ENCODE results near the gene MYO5C. TPM values are rescaled to one million over a fixed set of nuclear protein-coding genes. Genes with fewer than 3 reads are reported as not detected.
"Not testable (repeated sequence)": the region's sequence is repeated elsewhere in the genome, so short reads cannot be mapped to it uniquely, and the experiment has no call there.

Gene MYO5C
- total RNA-seq, 4 donors from 2014 or later, result 28.9 to 36.9 (median 32.5) TPM

DNA sequence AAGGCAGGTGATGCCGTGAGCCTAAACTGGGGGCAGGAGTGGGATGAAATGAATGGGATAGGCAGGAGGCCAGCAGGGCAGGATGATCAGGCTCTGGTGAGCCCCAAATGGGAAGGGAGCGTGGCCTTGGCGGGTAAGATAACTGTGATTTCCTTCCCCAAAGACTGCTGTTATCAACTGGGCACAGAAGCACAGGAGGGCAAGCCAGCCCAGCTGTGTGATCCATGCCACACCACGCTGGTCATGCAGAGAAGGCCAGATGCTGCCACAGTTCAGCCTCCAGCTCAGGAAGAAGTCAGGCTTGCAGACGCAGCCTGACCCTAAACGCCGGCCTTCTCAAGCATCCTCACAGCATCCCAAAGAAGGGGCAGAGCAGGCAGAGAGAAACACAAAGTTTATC lies 52.3 kb downstream of the MYO5C start:
- TF ChIP-seq, protein P1, sequence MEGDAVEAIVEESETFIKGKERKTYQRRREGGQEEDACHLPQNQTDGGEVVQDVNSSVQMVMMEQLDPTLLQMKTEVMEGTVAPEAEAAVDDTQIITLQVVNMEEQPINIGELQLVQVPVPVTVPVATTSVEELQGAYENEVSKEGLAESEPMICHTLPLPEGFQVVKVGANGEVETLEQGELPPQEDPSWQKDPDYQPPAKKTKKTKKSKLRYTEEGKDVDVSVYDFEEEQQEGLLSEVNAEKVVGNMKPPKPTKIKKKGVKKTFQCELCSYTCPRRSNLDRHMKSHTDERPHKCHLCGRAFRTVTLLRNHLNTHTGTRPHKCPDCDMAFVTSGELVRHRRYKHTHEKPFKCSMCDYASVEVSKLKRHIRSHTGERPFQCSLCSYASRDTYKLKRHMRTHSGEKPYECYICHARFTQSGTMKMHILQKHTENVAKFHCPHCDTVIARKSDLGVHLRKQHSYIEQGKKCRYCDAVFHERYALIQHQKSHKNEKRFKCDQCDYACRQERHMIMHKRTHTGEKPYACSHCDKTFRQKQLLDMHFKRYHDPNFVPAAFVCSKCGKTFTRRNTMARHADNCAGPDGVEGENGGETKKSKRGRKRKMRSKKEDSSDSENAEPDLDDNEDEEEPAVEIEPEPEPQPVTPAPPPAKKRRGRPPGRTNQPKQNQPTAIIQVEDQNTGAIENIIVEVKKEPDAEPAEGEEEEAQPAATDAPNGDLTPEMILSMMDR (IDR thresholded peaks at IDR 0.05), result no peak
- intact Hi-C loops (cut with DNase I; ENCODE audit: low total_unique reads), result no loop called here
- no peak overlapping the region for H3K4me3 ChIP-seq
- H3K9me3 ChIP-seq, result no peaks in the 10 kb centered on the region
- no peaks in the 10 kb centered on the region for H3K36me3 ChIP-seq
- no peaks in the 10 kb centered on the region for H3K27me3 ChIP-seq
- H3K4me1 ChIP-seq, result no peaks in the 10 kb centered on the region
- DNase-seq, result no peak
- no peak overlapping the region for H3K27ac ChIP-seq

DNA sequence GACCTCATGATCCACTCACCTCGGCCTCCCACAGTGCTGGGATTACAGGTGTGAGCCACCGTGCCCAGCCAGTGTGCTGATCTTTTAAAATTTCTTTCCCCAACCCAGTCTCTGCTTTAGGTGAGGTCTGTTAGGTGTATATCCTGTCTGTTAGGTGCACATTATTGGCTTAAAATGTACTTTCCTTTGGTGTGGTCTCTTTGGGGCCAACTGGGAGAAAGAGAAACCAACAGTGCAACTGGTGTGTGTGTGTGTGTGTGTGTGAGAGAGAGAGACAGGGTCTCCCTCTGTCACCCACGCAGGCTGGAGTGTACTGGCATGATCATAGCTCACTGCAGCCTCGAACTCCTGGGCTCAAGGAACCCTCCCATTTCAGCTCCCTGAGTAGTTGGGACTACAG lies 54.1 kb downstream of the MYO5C start:
- Histone ChIP-seq H3K4me3 (no peak overlapping the region), H3K36me3 (no peaks in the 10 kb centered on the region), H3K27me3 (no peaks in the 10 kb centered on the region), H3K27ac (no peak overlapping the region), H3K9me3 (no peaks in the 10 kb centered on the region), H3K4me1 (no peaks in the 10 kb centered on the region)
- intact Hi-C loops (cut with DNase I; ENCODE audit: low total_unique reads), result no loop called here
- no peak for DNase-seq
- TF ChIP-seq POLR2A (IDR thresholded peaks at IDR 0.05), result no peak
- TF ChIP-seq, protein P1 (IDR thresholded peaks at IDR 0.05), result no peak

DNA sequence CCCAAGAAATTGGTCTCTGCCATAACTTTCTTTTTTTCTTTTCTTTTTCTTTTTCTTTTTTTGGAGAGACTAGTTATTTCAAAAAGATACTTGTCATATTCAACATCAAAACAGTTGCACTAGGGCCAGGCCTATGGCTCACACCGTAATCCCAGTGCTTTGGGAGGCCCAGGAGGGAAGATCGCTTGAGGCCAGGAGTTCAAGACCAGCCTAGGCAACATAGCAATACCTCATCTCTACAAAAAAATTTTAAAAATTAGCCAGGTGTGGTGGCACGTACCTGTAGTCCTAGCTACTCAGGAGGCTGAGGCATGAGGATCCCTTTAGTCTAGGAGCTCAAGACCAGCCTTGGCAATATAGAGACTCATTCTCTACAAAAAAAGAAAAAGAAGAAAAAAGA lies 55.4 kb downstream of the MYO5C start:
- H3K9me3 ChIP-seq, result no peaks in the 10 kb centered on the region
- DNase-seq, result no peak
- H3K27me3 ChIP-seq, result no peaks in the 10 kb centered on the region
- TF ChIP-seq, protein P1 (IDR thresholded peaks at IDR 0.05), result no peak
- no peak for TF ChIP-seq POLR2A (IDR thresholded peaks at IDR 0.05)
- no peak overlapping the region for H3K27ac ChIP-seq
- H3K36me3 ChIP-seq, result no peaks in the 10 kb centered on the region
- H3K4me3 ChIP-seq, result no peak overlapping the region
- intact Hi-C loops (cut with DNase I; ENCODE audit: low total_unique reads), result no loop called here
- H3K4me1 ChIP-seq, result no peaks in the 10 kb centered on the region

DNA sequence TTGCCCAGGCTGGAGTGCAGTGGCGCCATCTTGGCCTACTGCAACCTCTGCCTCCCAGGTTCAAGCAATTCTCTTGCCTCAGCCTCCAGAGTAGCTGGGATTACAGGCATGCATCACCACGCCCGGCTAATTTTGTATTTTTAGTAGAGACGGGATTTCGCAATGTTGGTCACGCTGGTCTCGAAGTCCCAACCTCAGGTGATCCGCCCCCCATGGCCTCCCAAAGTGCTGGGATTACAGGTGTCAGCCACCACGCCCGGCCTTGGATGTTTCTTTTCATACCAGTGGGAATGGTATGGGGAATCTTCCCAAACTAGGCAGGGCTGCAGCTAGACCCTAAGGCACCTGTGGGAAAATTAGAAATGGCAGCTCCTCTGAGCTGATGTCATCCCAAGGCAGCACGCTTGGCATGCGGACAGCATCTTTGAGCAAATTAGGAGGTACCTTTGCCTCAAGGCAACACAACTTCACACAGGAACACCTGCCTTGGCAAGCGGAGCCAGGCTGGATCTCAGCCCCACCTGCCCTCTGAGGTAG lies 56.5 kb downstream of the MYO5C start:
- H3K27me3 ChIP-seq; DNase-seq; H3K4me3 ChIP-seq; H3K4me1 ChIP-seq; H3K36me3 ChIP-seq; H3K9me3 ChIP-seq; H3K27ac ChIP-seq; intact Hi-C loops (cut with DNase I; ENCODE audit: low total_unique reads): not testable (repeated sequence)

DNA sequence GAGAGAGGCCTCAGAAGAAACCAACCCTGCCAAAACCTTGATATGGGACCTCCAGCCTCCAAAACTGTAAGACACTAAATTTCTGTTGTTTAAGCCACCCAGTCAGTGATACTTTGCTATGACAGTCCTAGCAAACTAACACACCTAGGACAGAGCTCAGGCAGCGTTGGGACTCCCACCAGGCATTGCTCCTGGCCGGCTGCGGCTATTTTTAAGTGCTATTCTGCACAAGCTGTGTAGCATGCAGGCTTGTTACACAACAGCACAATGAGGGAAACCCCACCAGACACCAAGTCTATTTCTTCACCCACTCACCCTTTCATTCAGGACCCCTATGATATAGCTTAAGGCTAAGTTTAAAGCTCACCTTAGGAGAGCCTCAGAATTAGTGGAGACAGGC lies 57.5 kb downstream of the MYO5C start:
- Histone ChIP-seq H3K27me3 (no peaks in the 10 kb centered on the region), H3K27ac (no peak overlapping the region), H3K4me3 (no peak overlapping the region), H3K4me1 (no peaks in the 10 kb centered on the region), H3K9me3 (no peaks in the 10 kb centered on the region), H3K36me3 (no peaks in the 10 kb centered on the region)
- no peak for DNase-seq
- intact Hi-C loops (cut with DNase I; ENCODE audit: low total_unique reads), result no loop called here
- TF ChIP-seq, protein P1 (IDR thresholded peaks at IDR 0.05), result no peak
- no peak for TF ChIP-seq POLR2A (IDR thresholded peaks at IDR 0.05)

DNA sequence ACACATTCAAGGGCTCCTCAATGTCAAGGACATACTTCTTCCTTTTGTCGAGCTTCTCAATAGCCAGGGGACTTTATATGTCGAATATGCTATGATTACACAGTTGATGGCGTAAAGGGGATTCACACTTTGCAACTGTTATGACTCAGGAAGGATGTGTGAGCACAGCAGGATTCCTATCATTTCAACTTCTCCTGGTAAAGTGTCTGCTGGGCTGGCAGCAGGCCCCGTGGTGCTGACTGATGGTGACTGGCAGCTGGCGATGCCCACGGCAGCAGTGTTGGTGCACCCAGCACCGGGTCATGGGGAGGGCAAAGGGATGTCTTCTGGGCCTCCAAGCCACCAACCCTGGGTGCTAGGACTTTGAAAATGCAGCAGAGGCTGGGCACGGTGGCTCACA lies 59.6 kb downstream of the MYO5C start:
- no peak for DNase-seq
- Histone ChIP-seq H3K9me3 (no peaks in the 10 kb centered on the region), H3K27ac (no peak overlapping the region), H3K36me3 (no peaks in the 10 kb centered on the region), H3K27me3 (no peaks in the 10 kb centered on the region), H3K4me1 (no peaks in the 10 kb centered on the region), H3K4me3 (no peak overlapping the region)
- no peak for TF ChIP-seq POLR2A (IDR thresholded peaks at IDR 0.05)
- TF ChIP-seq, protein P1 (IDR thresholded peaks at IDR 0.05), result no peak
- intact Hi-C loops (cut with DNase I; ENCODE audit: low total_unique reads), result no loop called here

All from uterus (tissue), 4 donors.